ENCODE results near the gene SLC24A3. TPM values are rescaled to one million over a fixed set of nuclear protein-coding genes. Genes with fewer than 3 reads are reported as not detected.

SLC24A3 gene
- total RNA-seq, 1 experiment from 2014 or later: 0.14 TPM

DNA sequence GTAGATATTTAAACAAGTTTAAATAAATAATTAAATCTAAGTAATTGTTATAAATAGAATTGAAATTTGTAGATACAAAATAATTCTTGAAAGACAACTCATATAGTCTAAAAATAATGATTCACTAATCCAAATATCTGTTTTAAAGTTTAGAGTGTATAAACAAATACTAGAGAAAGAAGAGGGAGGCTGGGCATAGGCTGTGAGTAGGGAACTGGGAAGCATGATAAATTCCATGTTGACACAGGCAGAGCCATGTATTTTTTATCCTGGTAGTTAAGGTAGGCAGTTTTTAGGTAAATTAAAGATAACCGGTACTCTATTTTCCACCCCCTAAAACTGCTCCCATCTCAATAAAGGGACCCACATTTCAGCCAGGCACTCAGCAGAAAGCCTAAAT lies 534.0 kb downstream of the SLC24A3 start:
- CTCF ChIA-PET: no interaction called here
- BruUV-seq (replicated peaks): no TSS peak
- no peak overlapping the region for H3K4me3 ChIP-seq (ENCODE audit: low read depth, low read length)

DNA sequence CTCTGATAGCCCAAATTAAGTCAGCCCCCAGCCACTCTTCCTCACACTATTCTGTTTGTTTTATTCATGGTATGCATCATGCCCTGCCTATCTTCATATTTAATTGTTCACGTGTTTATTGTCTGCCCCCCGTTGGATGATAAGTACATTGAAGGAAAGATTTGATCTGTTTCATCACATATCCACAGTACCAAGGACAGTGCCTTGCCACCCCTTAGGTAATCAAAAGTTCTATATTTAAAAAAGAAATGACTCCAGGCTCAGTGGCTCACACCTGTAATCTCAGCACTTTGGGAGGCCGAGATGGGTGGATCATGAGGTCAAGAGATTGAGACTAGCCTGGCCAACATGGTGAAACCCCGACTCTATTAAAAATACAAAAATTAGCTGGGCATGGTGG lies 535.5 kb downstream of the SLC24A3 start:
- Histone ChIP-seq H3K4me1 (peaks cover 15% of the 10 kb centered on the region), H3K9me3 (peaks cover 19% of the 10 kb centered on the region), H3K36me3 (ENCODE audit: control insufficient read depth, insufficient read depth, low read length) (no peaks in the 10 kb centered on the region), H3K4me3 (ENCODE audit: low read depth, low read length) (no peak overlapping the region), H3K27me3 (replicated peaks; ENCODE audit: control insufficient read depth, insufficient read depth, low read length) (no peaks in the 10 kb centered on the region)
- CTCF ChIA-PET: no interaction called here
- Mint-ChIP-seq H3K36me3 (ENCODE audit: insufficient read depth, unreplicated experiment) (peaks cover 4% of the 10 kb centered on the region), H3K27me3 (ENCODE audit: insufficient read depth, unreplicated experiment) (no peaks in the 10 kb centered on the region), H3K4me3 (ENCODE audit: unreplicated experiment) (no peak overlapping the region), H3K9me3 (ENCODE audit: unreplicated experiment) (peaks cover 29% of the 10 kb centered on the region), H3K27ac (ENCODE audit: unreplicated experiment) (no peak overlapping the region), H3K4me1 (ENCODE audit: low read depth, unreplicated experiment) (peaks cover 19% of the 10 kb centered on the region)
- no peak for DNase-seq
- POLR2A ChIA-PET: no interaction called here
- TF ChIP-seq, protein P1, sequence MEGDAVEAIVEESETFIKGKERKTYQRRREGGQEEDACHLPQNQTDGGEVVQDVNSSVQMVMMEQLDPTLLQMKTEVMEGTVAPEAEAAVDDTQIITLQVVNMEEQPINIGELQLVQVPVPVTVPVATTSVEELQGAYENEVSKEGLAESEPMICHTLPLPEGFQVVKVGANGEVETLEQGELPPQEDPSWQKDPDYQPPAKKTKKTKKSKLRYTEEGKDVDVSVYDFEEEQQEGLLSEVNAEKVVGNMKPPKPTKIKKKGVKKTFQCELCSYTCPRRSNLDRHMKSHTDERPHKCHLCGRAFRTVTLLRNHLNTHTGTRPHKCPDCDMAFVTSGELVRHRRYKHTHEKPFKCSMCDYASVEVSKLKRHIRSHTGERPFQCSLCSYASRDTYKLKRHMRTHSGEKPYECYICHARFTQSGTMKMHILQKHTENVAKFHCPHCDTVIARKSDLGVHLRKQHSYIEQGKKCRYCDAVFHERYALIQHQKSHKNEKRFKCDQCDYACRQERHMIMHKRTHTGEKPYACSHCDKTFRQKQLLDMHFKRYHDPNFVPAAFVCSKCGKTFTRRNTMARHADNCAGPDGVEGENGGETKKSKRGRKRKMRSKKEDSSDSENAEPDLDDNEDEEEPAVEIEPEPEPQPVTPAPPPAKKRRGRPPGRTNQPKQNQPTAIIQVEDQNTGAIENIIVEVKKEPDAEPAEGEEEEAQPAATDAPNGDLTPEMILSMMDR (IDR thresholded peaks at IDR 0.05; ENCODE audit: insufficient read depth in 1 of 2, low read depth in 1 of 2, low read length in 1 of 2, severe bottlenecking in 1 of 2, unreplicated experiment in 1 of 2): no peak
- intact Hi-C loops (cut with micrococcal nuclease; ENCODE audit: unreplicated experiment): no loop called here
- BruUV-seq (replicated peaks): no TSS peak

More for the DNA sequence above, 534.0 kb downstream of the SLC24A3 start:
- H3K36me3 ChIP-seq (ENCODE audit: control insufficient read depth, insufficient read depth, low read length): no peaks in the 10 kb centered on the region
- H3K27me3 ChIP-seq (replicated peaks; ENCODE audit: control insufficient read depth, insufficient read depth, low read length): no peaks in the 10 kb centered on the region
- TF ChIP-seq, protein P1 (IDR thresholded peaks at IDR 0.05; ENCODE audit: insufficient read depth in 1 of 2, low read depth in 1 of 2, low read length in 1 of 2, severe bottlenecking in 1 of 2, unreplicated experiment in 1 of 2): no peak
- H3K4me1 ChIP-seq: peaks cover 10% of the 10 kb centered on the region
- no peaks in the 10 kb centered on the region for H3K27me3 Mint-ChIP-seq (ENCODE audit: insufficient read depth, unreplicated experiment)
- POLR2A ChIA-PET: no interaction called here
- peaks cover 3% of the 10 kb centered on the region for H3K36me3 Mint-ChIP-seq (ENCODE audit: insufficient read depth, unreplicated experiment)
- no peak for DNase-seq
- H3K9me3 Mint-ChIP-seq (ENCODE audit: unreplicated experiment): peaks cover 29% of the 10 kb centered on the region
- peaks cover 4% of the 10 kb centered on the region for H3K4me1 Mint-ChIP-seq (ENCODE audit: low read depth, unreplicated experiment)
- H3K4me3 Mint-ChIP-seq (ENCODE audit: unreplicated experiment): no peak overlapping the region
- peaks cover 19% of the 10 kb centered on the region for H3K9me3 ChIP-seq
- intact Hi-C loops (cut with micrococcal nuclease; ENCODE audit: unreplicated experiment): no loop called here
- no peak overlapping the region for H3K27ac Mint-ChIP-seq (ENCODE audit: unreplicated experiment)

DNA sequence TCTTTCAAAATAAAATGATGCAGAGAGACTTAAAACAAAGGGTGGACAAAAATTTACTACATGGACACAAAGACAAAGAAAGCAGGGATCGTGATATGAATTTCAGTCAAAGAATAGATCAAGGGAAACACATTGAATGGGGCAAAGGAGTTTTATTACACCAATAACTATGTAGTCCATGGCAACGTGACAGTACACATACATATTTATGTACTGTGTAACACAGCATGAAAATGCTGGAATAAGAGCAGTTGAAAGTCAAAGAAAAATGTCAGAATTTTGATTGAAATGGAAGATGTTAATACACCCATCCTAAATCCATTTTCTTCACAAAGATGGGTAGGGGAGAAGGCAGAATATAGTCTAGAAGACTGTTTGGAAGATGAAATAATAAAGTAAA lies 536.2 kb downstream of the SLC24A3 start:
- BruUV-seq (replicated peaks): no TSS peak
- no peaks in the 10 kb centered on the region for H3K27me3 Mint-ChIP-seq (ENCODE audit: insufficient read depth, unreplicated experiment)
- intact Hi-C loops (cut with micrococcal nuclease; ENCODE audit: unreplicated experiment): no loop called here
- no peak overlapping the region for H3K4me3 Mint-ChIP-seq (ENCODE audit: unreplicated experiment)
- peaks cover 29% of the 10 kb centered on the region for H3K9me3 Mint-ChIP-seq (ENCODE audit: unreplicated experiment)
- H3K36me3 ChIP-seq (ENCODE audit: control insufficient read depth, insufficient read depth, low read length): no peaks in the 10 kb centered on the region
- CTCF ChIA-PET: no interaction called here
- H3K36me3 Mint-ChIP-seq (ENCODE audit: insufficient read depth, unreplicated experiment): peaks cover 4% of the 10 kb centered on the region
- POLR2A ChIA-PET: interaction anchor here (0.5 kb wide), 1 partner anchor 34 kb away, joined by 3 read pairs; no protein-coding TSS in a partner anchor
- DNase-seq: no peak
- no peak overlapping the region for H3K4me3 ChIP-seq (ENCODE audit: low read depth, low read length)
- peaks cover 25% of the 10 kb centered on the region for H3K4me1 Mint-ChIP-seq (ENCODE audit: low read depth, unreplicated experiment)
- peaks cover 15% of the 10 kb centered on the region for H3K4me1 ChIP-seq
- no peaks in the 10 kb centered on the region for H3K27me3 ChIP-seq (replicated peaks; ENCODE audit: control insufficient read depth, insufficient read depth, low read length)
- no peak overlapping the region for H3K27ac Mint-ChIP-seq (ENCODE audit: unreplicated experiment)
- TF ChIP-seq, protein P1 (IDR thresholded peaks at IDR 0.05; ENCODE audit: insufficient read depth in 1 of 2, low read depth in 1 of 2, low read length in 1 of 2, severe bottlenecking in 1 of 2, unreplicated experiment in 1 of 2): no peak
- H3K9me3 ChIP-seq: peaks cover 19% of the 10 kb centered on the region
